Stimulated activated CD4-positive, alpha-beta T cell treated with anti-CD3 and anti-CD28 coated beads, TNF-alpha, amount 100 ng/mL, for 4 hours (primary cell): ENCODE data around the gene STAMBPL1.

Experiments used
- DNase-seq, 3 experiments: peaks; one replicate each; pipeline ENCODE4 v3.0.0-alpha.2; 2020; ENCODE audit warnings: low read depth in 3 of 3

STAMBPL1 gene

GRCh38 chr10:88892222-88892967, 12.3 kb downstream of the STAMBPL1 start:
- no peak for DNase-seq

- no peak for DNase-seq
Measured at GRCh38 chr10:88893611-88894010, 13.6 kb downstream of the STAMBPL1 start.

GRCh38 chr10:88895250-88895649, 15.2 kb downstream of the STAMBPL1 start:
- no peak for DNase-seq

GRCh38 chr10:88896372-88896993, 16.4 kb downstream of the STAMBPL1 start:
- no peak for DNase-seq

- peak in 1 of 3 experiments; percentile 15 for DNase-seq
Measured at GRCh38 chr10:88896994-88897853, 17.2 kb downstream of the STAMBPL1 start.

- no peak for DNase-seq
Measured at GRCh38 chr10:88898727-88899126, 18.7 kb downstream of the STAMBPL1 start.

GRCh38 chr10:88899886-88900285, 19.8 kb downstream of the STAMBPL1 start:
- no peak for DNase-seq

- DNase-seq, result no peak
Measured at GRCh38 chr10:88901206-88901983, 21.4 kb downstream of the STAMBPL1 start.

GRCh38 chr10:88901984-88902789, 22.1 kb downstream of the STAMBPL1 start:
- no peak for DNase-seq

- DNase-seq, result no peak
Measured at GRCh38 chr10:88903715-88904114, 23.7 kb downstream of the STAMBPL1 start.

GRCh38 chr10:88906921-88907320, 26.9 kb downstream of the STAMBPL1 start:
- no peak for DNase-seq

GRCh38 chr10:88908194-88908593, 28.1 kb downstream of the STAMBPL1 start:
- no peak for DNase-seq

- DNase-seq, result no peak
Measured at GRCh38 chr10:88911116-88911515, 31.1 kb downstream of the STAMBPL1 start.

GRCh38 chr10:88911851-88912250, 31.8 kb downstream of the STAMBPL1 start:
- no peak for DNase-seq

GRCh38 chr10:88913127-88913526, 33.1 kb downstream of the STAMBPL1 start:
- no peak for DNase-seq

GRCh38 chr10:88913788-88914187, 33.7 kb downstream of the STAMBPL1 start:
- DNase-seq, result no peak

- no peak for DNase-seq
Measured at GRCh38 chr10:88915781-88916180, 35.7 kb downstream of the STAMBPL1 start.

- DNase-seq, result no peak
Measured at GRCh38 chr10:88916231-88916630, 36.2 kb downstream of the STAMBPL1 start.

GRCh38 chr10:88916986-88917385, 36.9 kb downstream of the STAMBPL1 start:
- no peak for DNase-seq

GRCh38 chr10:88918191-88918905, 38.3 kb downstream of the STAMBPL1 start:
- no peak for DNase-seq
